Osteocyte (in vitro differentiated cells): ENCODE data around the gene CDKN1C. TPM values are rescaled to one million over a fixed set of nuclear protein-coding genes. Genes with fewer than 3 reads are reported as not detected.

Experiments used
- DNase-seq: peaks from one replicate; pipeline ENCODE4 v3.0.0; 2021; ENCODE audit warnings: mixed read lengths; ENCODE audit not compliant: unreplicated experiment; ENCODE audit errors: extremely low spot score
- H3K27ac Mint-ChIP-seq: one replicate; pipeline ENCODE4 v1.8.0; 2021; ENCODE audit warnings: mild to moderate bottlenecking, mixed read lengths; ENCODE audit not compliant: unreplicated experiment
- H3K27me3 Mint-ChIP-seq: one replicate; pipeline ENCODE4 v1.8.0; 2021; ENCODE audit warnings: mixed read lengths; ENCODE audit not compliant: unreplicated experiment
- H3K36me3 Mint-ChIP-seq: one replicate; pipeline ENCODE4 v1.8.0; 2021; ENCODE audit warnings: mixed read lengths; ENCODE audit not compliant: unreplicated experiment
- H3K4me1 Mint-ChIP-seq: one replicate; pipeline ENCODE4 v1.8.0; 2021; ENCODE audit warnings: mixed read lengths; ENCODE audit not compliant: unreplicated experiment
- H3K4me3 Mint-ChIP-seq: one replicate; pipeline ENCODE4 v1.8.0; 2021; ENCODE audit warnings: mild to moderate bottlenecking, moderate library complexity, mixed read lengths; ENCODE audit not compliant: unreplicated experiment
- H3K9me3 Mint-ChIP-seq: one replicate; pipeline ENCODE4 v1.8.0; 2021; ENCODE audit warnings: mixed read lengths; ENCODE audit not compliant: unreplicated experiment
- CTCF ChIP-seq: fragments of 200-600 bp; sonication (generic); IDR thresholded peaks from 2 replicates; pipeline ENCODE4 v1.5.0; 2021; ENCODE audit warnings: antibody characterized with exemption, mild to moderate bottlenecking, moderate library complexity
- total RNA-seq: library from RNA; stranded (reverse); gene quantifications from 2 replicates; pipeline ENCODE4 v1.2.1, GENCODE V29; 2021

Gene CDKN1C
- total RNA-seq, 1 donor from 2014 or later: 19.2 TPM

DNA sequence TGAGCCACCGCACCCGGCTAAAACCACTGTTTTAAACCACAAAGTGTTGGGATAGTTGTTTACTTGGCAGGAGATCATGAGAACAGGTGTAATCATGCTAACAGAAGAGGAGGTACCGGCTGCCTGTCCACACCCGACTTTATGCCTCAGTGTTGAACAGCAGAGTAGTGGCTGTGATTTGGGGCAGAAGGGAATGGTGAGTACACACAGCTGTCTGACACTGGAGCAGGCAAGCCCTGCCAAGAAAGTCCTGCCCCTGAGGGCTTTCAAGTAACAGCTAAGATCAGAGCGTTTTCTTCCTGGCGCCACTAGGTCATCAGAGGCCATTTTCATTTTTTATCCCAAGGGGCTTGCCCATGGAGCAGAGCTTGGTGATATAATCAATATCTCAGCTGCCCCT lies 8.1 kb downstream of the CDKN1C start:
- no peak for DNase-seq
- TF ChIP-seq CTCF: no peak
- H3K4me1 Mint-ChIP-seq: peaks cover under 1% of the 10 kb centered on the region
- no peaks in the 10 kb centered on the region for H3K9me3 Mint-ChIP-seq
- peaks cover 3% of the 10 kb centered on the region for H3K27me3 Mint-ChIP-seq
- H3K36me3 Mint-ChIP-seq: no peaks in the 10 kb centered on the region
- no peak overlapping the region for H3K4me3 Mint-ChIP-seq
- no peak overlapping the region for H3K27ac Mint-ChIP-seq

DNA sequence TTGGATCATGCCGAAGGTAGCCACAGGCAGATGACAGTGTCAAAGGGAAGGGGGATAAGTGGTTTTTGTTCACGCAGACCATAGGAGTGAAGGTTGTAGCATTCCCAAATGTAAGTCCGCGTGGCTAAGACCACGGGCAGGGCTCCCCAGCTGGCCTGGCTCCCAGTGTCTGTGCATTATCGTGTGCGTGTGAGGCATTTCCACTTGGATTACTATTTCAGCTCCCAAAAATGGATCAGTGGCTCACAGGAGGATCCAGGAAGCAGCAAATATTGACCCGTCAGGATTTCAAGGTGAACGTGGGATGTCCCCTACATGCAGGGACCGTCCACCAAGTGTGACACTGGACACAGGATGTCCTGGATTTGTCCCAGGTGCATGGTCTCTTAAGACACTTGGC lies 10.6 kb downstream of the CDKN1C start:
- no peaks in the 10 kb centered on the region for H3K9me3 Mint-ChIP-seq
- no peak overlapping the region for H3K27ac Mint-ChIP-seq
- peaks cover 9% of the 10 kb centered on the region for H3K4me1 Mint-ChIP-seq
- H3K4me3 Mint-ChIP-seq: no peak overlapping the region
- H3K36me3 Mint-ChIP-seq: no peaks in the 10 kb centered on the region
- no peak for TF ChIP-seq CTCF
- H3K27me3 Mint-ChIP-seq: peaks cover 5% of the 10 kb centered on the region
- no peak for DNase-seq

- H3K4me1 Mint-ChIP-seq: peaks cover 19% of the 10 kb centered on the region
- no peak overlapping the region for H3K4me3 Mint-ChIP-seq
- TF ChIP-seq CTCF: no peak
- H3K27me3 Mint-ChIP-seq: peaks cover 7% of the 10 kb centered on the region
- DNase-seq: no peak
- no peak overlapping the region for H3K27ac Mint-ChIP-seq
- H3K36me3 Mint-ChIP-seq: no peaks in the 10 kb centered on the region
- no peaks in the 10 kb centered on the region for H3K9me3 Mint-ChIP-seq
Observed at GRCh38 chr11:2870969-2871680, 14.4 kb downstream of the CDKN1C start.

DNA sequence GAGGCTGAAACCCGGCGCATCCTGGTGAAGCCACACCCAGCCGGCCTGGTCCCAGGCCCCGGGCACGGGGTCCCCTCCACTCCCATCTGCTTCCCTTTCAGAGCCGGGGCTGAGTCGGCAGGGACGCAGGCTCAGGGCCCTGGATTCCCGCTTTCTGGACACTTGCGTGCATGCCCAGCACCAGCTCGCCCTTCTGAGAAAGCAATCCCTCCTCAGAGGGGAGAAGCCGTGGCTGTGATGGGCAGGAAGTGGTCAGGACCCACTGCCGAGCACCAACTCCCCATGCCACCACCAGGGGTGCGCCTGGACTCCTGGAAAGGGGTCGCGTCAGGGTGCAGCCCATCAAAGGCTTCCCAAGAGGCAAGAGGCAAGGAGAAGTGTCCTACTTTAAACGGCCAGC lies 15.1 kb downstream of the CDKN1C start:
- H3K4me1 Mint-ChIP-seq: peaks cover 19% of the 10 kb centered on the region
- no peaks in the 10 kb centered on the region for H3K9me3 Mint-ChIP-seq
- TF ChIP-seq CTCF: no peak
- H3K27ac Mint-ChIP-seq: no peak overlapping the region
- no peak for DNase-seq
- no peaks in the 10 kb centered on the region for H3K36me3 Mint-ChIP-seq
- no peak overlapping the region for H3K4me3 Mint-ChIP-seq
- peaks cover 4% of the 10 kb centered on the region for H3K27me3 Mint-ChIP-seq

DNA sequence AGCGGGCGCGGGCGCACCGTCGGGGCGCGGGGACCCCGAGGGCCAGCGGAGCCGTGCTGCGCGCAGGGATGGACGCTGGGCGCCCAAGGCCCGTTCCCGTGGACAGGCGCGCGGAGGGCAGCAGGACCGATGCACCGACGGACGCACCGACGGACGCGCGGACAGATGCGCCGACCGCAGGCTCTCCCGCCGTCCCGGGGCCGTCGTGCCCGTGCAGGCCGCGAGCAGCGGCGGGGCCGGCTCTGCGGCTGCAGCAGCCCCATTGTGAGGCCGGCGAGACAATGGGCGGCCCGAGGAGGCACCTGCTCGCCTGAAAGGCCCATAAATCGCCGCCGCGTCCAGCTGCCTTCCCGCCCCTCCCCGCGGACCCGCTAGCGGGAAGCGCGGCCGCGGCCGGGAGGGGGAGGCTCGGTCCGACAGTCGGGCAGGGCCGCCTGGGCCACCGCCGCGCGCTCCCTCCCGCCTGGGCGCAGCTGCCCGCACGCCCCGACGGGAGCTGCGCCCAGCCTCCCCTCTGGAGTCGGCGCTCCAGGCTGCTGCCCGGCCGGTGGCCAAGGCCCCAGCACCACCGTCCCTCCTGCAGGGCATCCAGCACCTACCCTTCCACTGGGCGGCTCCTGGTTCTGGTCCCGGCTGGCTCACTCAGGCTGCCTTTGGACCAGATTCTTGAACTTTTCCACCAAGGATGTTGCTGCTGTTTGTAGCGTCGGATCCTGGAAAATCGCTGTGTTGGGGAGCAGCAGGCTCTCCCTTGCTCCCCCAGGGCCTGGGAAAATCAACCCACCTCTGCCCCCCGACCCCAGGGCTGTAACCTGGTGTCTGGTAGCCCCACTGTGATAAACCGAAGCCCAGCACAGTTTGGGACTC lies 15.8 kb downstream of the CDKN1C start:
- no peak overlapping the region for H3K4me3 Mint-ChIP-seq
- no peak for TF ChIP-seq CTCF
- H3K27ac Mint-ChIP-seq: no peak overlapping the region
- H3K27me3 Mint-ChIP-seq: peaks cover 9% of the 10 kb centered on the region
- no peaks in the 10 kb centered on the region for H3K9me3 Mint-ChIP-seq
- no peaks in the 10 kb centered on the region for H3K36me3 Mint-ChIP-seq
- H3K4me1 Mint-ChIP-seq: peaks cover 19% of the 10 kb centered on the region
- DNase-seq: no peak
